ENCODE data around the gene ZNF580.

DNA sequence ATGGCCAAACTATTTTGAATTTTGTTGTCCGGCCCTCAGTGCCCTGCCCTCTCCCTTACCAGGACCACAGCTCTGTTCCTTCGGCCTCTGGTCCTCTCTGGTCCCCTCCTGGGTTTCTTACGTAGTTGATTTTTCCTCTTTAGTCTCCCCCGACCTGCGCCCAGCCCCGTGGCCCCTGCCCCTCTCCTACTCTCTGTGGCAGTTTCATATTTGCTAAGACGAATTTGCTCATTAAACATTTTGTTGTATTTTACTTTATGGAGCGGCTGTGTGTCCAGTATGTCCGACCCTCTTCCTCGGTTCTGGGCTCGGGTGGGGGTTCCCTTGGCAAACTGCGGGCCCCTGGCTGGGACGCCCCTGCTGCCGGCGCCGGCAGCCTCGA lies 33.6 kb downstream of the ZNF580 start:
- TF ChIP-seq, protein P1, sequence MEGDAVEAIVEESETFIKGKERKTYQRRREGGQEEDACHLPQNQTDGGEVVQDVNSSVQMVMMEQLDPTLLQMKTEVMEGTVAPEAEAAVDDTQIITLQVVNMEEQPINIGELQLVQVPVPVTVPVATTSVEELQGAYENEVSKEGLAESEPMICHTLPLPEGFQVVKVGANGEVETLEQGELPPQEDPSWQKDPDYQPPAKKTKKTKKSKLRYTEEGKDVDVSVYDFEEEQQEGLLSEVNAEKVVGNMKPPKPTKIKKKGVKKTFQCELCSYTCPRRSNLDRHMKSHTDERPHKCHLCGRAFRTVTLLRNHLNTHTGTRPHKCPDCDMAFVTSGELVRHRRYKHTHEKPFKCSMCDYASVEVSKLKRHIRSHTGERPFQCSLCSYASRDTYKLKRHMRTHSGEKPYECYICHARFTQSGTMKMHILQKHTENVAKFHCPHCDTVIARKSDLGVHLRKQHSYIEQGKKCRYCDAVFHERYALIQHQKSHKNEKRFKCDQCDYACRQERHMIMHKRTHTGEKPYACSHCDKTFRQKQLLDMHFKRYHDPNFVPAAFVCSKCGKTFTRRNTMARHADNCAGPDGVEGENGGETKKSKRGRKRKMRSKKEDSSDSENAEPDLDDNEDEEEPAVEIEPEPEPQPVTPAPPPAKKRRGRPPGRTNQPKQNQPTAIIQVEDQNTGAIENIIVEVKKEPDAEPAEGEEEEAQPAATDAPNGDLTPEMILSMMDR (IDR thresholded peaks at IDR 0.05) = no peak
- no peak for TF ChIP-seq EZH2 (IDR thresholded peaks at IDR 0.05)
- no peak for TF ChIP-seq EZH2phosphoT487 (IDR thresholded peaks at IDR 0.05)

Data from neural progenitor cell (in vitro differentiated cells).